ENCODE results near the gene ADAM8.

ADAM8 gene

DNA sequence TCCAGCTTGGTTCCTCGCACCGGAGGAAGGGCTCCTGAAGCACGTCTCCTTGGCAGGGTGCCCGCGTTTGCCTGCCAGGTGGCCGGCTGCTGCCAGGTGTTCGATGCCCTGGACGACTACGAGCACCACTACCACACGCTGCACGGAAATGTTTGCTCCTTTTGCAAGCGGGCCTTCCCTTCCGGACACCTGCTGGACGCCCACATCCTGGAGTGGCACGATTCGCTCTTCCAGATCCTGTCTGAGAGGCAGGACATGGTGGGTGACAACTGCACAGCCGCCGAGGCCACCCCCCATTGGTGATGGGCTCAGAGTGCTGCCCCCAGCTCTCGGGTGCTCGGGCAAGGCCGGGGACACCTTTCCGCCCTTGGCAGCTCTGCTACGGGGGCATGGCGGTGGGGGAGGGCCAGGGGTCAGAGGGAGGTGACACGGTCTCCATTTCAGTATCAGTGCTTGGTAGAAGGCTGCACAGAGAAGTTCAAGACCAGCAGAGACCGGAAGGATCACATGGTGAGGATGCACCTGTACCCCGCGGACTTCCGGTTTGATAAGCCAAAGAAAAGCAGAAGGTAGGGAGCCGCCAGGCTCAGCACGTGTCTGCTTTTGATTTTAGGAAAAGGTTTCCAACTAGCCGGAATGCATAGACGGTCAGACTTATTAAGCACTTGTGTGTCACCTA, 33.2 kb upstream of the ADAM8 start:
- FAIRE-seq (no peak), DNase-seq (ENCODE audit: insufficient read length, low spot score) (no peak)
- TF ChIP-seq POLR2AphosphoS5 (IDR thresholded peaks at IDR 0.05; ENCODE audit: low read depth, low read length) (no peak), PAX5 (IDR thresholded peaks at IDR 0.05; ENCODE audit: insufficient read depth, low read length, severe bottlenecking) (no peak), POLR2A (IDR thresholded peaks at IDR 0.05; ENCODE audit: low read depth, low read length) (no peak), POU2F2 (IDR thresholded peaks at IDR 0.05; ENCODE audit: low read depth, low read length) (no peak), TAF1 (IDR thresholded peaks at IDR 0.05; ENCODE audit: low read depth, low read length) (no peak), SPI1 (IDR thresholded peaks at IDR 0.05; ENCODE audit: low read depth, low read length) (no peak)

DNA sequence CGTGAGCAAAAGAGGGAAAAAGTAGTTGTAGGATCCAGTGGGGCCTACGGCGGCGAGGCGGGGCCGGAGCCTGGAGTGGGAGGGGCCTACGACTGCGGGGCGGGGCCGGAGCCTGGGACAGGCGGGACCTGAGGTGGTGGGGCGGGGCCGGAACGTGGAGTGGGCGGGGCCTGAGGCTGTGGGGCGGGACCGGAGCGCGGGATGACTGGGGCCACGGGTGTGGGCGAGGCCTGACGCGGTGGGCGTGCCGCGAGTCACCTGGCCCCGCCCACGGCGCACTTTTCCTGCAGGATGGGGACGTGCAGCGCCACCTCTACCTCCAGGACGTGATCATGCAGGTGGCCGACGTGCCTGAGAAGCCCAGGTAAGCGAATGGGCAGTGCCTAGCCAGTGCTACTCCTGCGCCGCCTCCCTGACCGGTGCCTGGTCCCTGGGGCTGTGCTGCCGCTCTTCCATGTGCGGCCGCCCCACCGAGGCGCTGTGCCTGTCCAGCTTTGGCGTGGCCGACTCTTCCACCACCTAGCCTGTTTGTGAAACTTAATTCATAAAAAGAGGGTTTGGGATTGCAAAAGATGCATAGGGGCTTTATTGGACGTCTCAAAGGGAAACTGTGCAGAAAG, 32.5 kb upstream of the ADAM8 start:
- FAIRE-seq (no peak), DNase-seq (ENCODE audit: insufficient read length, low spot score) (peak; percentile 96)
- no peak for TF ChIP-seq PAX5 (IDR thresholded peaks at IDR 0.05; ENCODE audit: insufficient read depth, low read length, severe bottlenecking)
- TF ChIP-seq TAF1 (IDR thresholded peaks at IDR 0.05; ENCODE audit: low read depth, low read length), result no peak
- TF ChIP-seq POLR2AphosphoS5 (IDR thresholded peaks at IDR 0.05; ENCODE audit: low read depth, low read length), result no peak
- TF ChIP-seq SPI1 (IDR thresholded peaks at IDR 0.05; ENCODE audit: low read depth, low read length), result no peak
- no peak for TF ChIP-seq POLR2A (IDR thresholded peaks at IDR 0.05; ENCODE audit: low read depth, low read length)
- no peak for TF ChIP-seq POU2F2 (IDR thresholded peaks at IDR 0.05; ENCODE audit: low read depth, low read length)

DNA sequence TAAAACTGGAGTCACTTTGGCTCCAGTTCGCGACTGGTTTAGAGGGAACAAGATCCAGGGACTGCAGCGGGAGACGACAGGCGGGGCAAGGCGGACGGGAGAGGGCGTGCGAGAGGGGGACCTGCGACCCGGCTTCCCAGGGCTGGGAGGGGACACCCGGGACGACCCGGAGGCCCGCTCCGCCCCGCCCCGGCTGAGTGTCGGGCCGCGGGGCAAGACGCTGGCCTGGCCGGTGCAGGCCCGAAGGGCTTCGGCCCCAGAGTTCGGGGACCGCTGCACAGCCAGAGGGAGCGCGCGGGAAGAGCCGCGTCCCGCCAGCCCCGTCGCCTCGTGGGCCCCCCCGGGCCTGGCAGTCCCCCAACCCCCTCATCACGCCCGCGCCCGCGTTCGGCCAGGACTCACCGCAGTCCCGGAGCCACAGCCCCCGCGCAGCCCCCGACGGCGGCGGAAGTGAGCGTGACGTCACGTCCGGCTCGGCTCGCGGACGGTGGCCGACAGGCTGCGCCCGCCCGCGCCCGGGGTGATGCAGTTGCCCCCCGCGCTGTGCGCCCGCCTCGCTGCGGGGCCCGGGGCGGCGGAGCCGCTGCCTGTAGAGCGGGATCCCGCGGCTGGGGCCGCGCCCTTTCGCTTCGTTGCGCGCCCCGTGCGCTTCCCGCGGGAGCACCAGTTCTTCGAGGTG, 31.9 kb upstream of the ADAM8 start, which contains the start of the genes TUBGCP2 and ZNF511:
TSS of gene TUBGCP2 (minus strand) at position 452 of the 679 bp plus-strand sequence. CDS start 5,931 bp downstream, outside the sequence.
TSS of gene ZNF511 (plus strand) at position 494 of the 679 bp plus-strand sequence. CDS start at position 524, 30 bp downstream.
- FAIRE-seq (peak; percentile 98), DNase-seq (ENCODE audit: insufficient read length, low spot score) (peak; percentile 91)

DNA sequence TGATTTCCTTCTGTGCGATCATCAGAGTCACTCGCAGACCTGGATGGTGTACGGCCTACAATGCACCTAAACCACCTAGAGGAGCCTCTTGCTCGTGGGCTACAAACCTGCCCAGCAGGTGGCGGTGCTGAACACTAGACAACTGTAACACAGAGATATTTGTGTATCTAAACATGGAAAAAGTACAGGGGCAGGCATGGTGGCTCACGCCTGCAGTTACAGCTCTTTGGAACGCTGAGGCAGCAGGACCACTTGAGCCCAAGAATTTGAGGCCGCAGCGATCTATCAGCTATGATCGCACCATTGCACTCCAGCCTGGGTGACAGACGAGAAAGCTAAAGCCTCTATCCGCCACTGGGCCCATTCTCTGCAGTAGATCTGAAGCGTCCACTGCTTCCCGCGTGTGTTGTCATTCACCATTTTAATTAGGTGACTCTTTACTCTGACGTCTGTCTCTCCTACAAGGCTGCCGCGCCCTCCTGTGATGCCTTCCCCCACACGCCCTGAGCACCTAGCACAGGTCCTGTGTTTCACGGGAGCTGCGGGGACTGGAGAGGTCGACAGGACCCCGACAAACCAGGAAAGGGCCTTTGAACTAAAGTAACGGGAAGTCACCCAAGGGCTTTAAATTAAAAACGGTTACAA, 31.2 kb upstream of the ADAM8 start:
- TF ChIP-seq POLR2AphosphoS5 (IDR thresholded peaks at IDR 0.05; ENCODE audit: low read depth, low read length), result no peak
- FAIRE-seq (peak; percentile 98), DNase-seq (ENCODE audit: insufficient read length, low spot score) (no peak)

More for the DNA sequence above, 31.9 kb upstream of the ADAM8 start, which contains the start of the genes TUBGCP2 and ZNF511:
- TF ChIP-seq POU2F2 (IDR thresholded peaks at IDR 0.05; ENCODE audit: low read depth, low read length), result 0 out of 2 replicates have a peak, but pooled peaks have one; percentile 13
- TF ChIP-seq PAX5 (IDR thresholded peaks at IDR 0.05; ENCODE audit: insufficient read depth, low read length, severe bottlenecking), result peak; percentile 13
- no peak for TF ChIP-seq SPI1 (IDR thresholded peaks at IDR 0.05; ENCODE audit: low read depth, low read length)
- TF ChIP-seq POLR2AphosphoS5 (IDR thresholded peaks at IDR 0.05; ENCODE audit: low read depth, low read length), result peak; percentile 64; the same call in 1 of the 2 replicates
- TF ChIP-seq TAF1 (IDR thresholded peaks at IDR 0.05; ENCODE audit: low read depth, low read length), result peak; percentile 37; the same call in 1 of the 2 replicates
- peak; percentile 65 for TF ChIP-seq POLR2A (IDR thresholded peaks at IDR 0.05; ENCODE audit: low read depth, low read length)

DNA sequence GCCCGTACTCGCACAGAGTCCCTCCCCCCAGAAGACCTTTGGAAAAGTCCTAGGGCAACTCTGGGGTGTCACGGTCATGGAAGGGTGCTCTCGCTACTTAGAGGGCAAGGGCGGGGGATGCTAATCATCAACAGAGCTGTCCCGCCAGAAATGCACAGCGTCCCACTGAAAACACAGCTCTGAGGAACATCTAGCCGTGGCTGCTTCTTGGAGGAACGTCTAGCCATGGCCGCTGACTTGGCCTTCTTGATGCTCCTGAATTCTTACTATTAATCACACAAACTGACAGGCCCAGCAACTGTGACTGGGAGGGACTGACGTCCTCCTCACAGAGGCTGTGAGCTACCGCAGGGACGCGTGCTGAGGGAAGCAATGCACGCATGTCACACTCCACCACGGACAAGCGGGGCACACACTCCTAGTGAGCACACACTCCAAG, 30.3 kb upstream of the ADAM8 start:
- no peak for TF ChIP-seq POU2F2 (IDR thresholded peaks at IDR 0.05; ENCODE audit: low read depth, low read length)
- TF ChIP-seq TAF1 (IDR thresholded peaks at IDR 0.05; ENCODE audit: low read depth, low read length), result no peak
- TF ChIP-seq POLR2A (IDR thresholded peaks at IDR 0.05; ENCODE audit: low read depth, low read length), result no peak
- TF ChIP-seq PAX5 (IDR thresholded peaks at IDR 0.05; ENCODE audit: insufficient read depth, low read length, severe bottlenecking), result no peak
- TF ChIP-seq POLR2AphosphoS5 (IDR thresholded peaks at IDR 0.05; ENCODE audit: low read depth, low read length), result no peak
- no peak for TF ChIP-seq SPI1 (IDR thresholded peaks at IDR 0.05; ENCODE audit: low read depth, low read length)
- no peak for DNase-seq (ENCODE audit: insufficient read length, low spot score)
- no peak for FAIRE-seq

DNA sequence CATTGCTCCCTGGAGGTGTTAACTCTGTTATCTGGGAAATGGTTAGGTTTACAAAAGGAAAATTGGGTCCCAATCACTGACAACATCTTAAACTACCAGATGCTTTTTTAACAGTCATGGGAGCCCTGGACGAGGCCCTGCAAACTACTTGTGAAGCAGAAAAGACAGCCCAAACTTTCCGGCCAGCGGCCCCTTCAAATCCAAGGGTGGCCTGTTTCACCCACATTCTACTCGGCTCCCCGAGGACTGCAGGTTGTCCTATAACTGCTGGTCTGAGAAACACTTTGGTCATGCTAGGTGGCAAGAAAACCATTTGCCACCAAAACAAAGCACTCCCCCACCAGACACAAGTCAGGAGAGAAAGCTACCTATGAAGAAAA, 29.4 kb upstream of the ADAM8 start:
- FAIRE-seq (no peak), DNase-seq (ENCODE audit: insufficient read length, low spot score) (no peak)
- no peak for TF ChIP-seq PAX5 (IDR thresholded peaks at IDR 0.05; ENCODE audit: insufficient read depth, low read length, severe bottlenecking)
- no peak for TF ChIP-seq SPI1 (IDR thresholded peaks at IDR 0.05; ENCODE audit: low read depth, low read length)
- TF ChIP-seq POLR2AphosphoS5 (IDR thresholded peaks at IDR 0.05; ENCODE audit: low read depth, low read length), result no peak
- no peak for TF ChIP-seq TAF1 (IDR thresholded peaks at IDR 0.05; ENCODE audit: low read depth, low read length)
- TF ChIP-seq POLR2A (IDR thresholded peaks at IDR 0.05; ENCODE audit: low read depth, low read length), result no peak
- TF ChIP-seq POU2F2 (IDR thresholded peaks at IDR 0.05; ENCODE audit: low read depth, low read length), result no peak

DNA sequence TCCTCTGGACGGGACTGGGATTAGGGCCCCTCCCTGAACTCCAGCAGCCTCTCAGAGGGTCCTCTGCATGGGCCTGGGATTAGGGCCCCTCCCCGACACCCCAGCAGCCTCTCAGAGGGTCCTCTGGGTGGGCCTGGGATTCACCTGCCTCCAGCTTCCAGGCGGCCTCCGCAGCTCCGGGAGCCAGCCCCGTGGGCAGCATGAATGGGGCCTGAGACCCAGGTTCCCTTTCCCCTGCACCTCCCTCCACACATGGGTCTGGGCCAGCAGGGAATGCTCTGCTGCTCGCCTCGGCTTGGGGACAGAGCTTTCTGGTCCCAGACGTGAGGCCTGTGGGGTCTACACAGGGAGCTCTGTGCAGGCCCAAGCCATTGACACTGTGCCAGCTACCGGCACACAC, 26.5 kb upstream of the ADAM8 start:
- no peak for DNase-seq (ENCODE audit: insufficient read length, low spot score)
- TF ChIP-seq POLR2AphosphoS5 (IDR thresholded peaks at IDR 0.05; ENCODE audit: low read depth, low read length), result no peak
- no peak for TF ChIP-seq SPI1 (IDR thresholded peaks at IDR 0.05; ENCODE audit: low read depth, low read length)
- no peak for TF ChIP-seq TAF1 (IDR thresholded peaks at IDR 0.05; ENCODE audit: low read depth, low read length)
- no peak for FAIRE-seq

DNA sequence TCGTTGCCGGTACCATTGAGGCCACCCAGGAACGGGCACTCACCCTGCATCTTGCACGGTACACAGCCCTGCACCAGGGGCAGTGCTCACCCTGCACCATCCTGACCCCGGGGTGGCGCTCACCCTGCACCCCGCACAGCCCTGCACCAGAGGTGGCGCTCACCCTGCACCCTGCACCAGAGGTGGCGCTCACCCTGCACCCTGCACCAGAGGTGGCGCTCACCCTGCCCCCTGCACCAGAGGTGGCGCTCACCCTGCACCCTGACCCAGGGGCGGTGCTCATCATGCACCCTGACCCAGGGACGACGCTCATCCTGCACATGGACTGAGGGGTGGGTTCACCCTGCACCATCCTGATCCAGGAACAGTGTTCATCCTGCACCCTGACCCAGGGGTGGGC, 25.6 kb upstream of the ADAM8 start:
- DNase-seq (ENCODE audit: insufficient read length, low spot score) (no peak), FAIRE-seq (no peak)
- no peak for TF ChIP-seq POLR2A (IDR thresholded peaks at IDR 0.05; ENCODE audit: low read depth, low read length)
- TF ChIP-seq POLR2AphosphoS5 (IDR thresholded peaks at IDR 0.05; ENCODE audit: low read depth, low read length), result no peak
- no peak for TF ChIP-seq POU2F2 (IDR thresholded peaks at IDR 0.05; ENCODE audit: low read depth, low read length)
- no peak for TF ChIP-seq PAX5 (IDR thresholded peaks at IDR 0.05; ENCODE audit: insufficient read depth, low read length, severe bottlenecking)
- TF ChIP-seq SPI1 (IDR thresholded peaks at IDR 0.05; ENCODE audit: low read depth, low read length), result no peak
- no peak for TF ChIP-seq TAF1 (IDR thresholded peaks at IDR 0.05; ENCODE audit: low read depth, low read length)

DNA sequence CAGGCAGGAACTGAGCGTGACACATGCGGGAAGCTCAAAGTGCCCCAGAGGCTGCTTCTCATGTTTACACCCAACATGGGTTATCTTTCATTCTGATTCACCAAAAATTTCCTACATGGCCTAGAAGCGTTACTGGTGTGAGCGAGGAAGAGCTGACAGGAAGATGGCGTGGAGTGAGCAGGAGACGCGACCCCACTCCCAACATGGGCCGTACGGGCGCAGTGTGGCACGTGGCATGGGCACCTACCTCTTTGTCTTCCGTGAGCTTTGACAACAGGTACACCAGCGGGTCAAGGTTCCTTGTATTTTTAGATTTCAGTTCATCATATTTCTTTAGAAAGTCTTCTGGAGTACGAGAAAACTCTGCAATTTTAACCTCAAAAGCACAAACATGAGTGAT, 23.1 kb upstream of the ADAM8 start:
- DNase-seq (ENCODE audit: insufficient read length, low spot score), result no peak
- TF ChIP-seq POLR2A (IDR thresholded peaks at IDR 0.05; ENCODE audit: low read depth, low read length) (no peak), TAF1 (IDR thresholded peaks at IDR 0.05; ENCODE audit: low read depth, low read length) (no peak), POLR2AphosphoS5 (IDR thresholded peaks at IDR 0.05; ENCODE audit: low read depth, low read length) (no peak)
- no peak for FAIRE-seq
